NT2/D1 (cell line): ENCODE measurements around the gene SMTNL2.

Source experiments
- SUZ12 ChIP-seq: IDR thresholded peaks from 2 replicates; pipeline ENCODE4 v1.6.1; 2011; ENCODE audit not compliant: insufficient read length, insufficient read depth; ENCODE audit errors: extremely low read depth
- YY1 ChIP-seq: IDR thresholded peaks from 2 replicates; pipeline ENCODE4 v1.6.1; 2011; ENCODE audit not compliant: insufficient read length, insufficient read depth
- ZNF274 ChIP-seq: IDR thresholded peaks from 2 replicates; pipeline ENCODE4 v1.6.1; 2011; ENCODE audit warnings: mild to moderate bottlenecking, low read depth, low read length

DNA sequence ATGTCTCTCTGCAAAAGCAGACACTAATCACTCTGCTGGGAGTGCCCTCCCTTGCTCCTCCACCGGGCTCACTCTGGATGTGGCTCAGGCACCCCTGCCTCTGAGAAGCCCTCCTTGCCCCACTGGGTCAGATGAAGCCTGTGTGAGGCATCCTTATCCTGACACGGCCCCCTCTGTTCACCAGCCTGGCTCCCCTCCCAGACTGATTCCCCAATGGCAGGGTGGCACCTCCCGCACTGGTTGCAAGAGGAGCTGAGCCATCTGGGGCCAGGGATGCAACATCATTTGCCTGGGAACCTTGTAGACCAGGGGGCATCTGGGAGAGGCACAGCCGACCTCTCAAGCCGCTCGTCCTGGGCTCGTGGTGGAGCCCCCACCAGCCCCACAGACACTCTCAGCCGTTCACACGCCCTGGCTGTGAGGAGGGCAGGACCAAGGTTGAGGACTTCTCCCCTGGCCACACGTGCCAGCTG lies 6.7 kb downstream of the SMTNL2 start:
- TF ChIP-seq YY1 (no peak), ZNF274 (no peak), SUZ12 (no peak)
